IPS-20b (cell line): ENCODE results near the gene COL25A1.
"Not testable (repeated sequence)": the region's sequence is repeated elsewhere in the genome, so short reads cannot be mapped to it uniquely, and the experiment has no call there.

ENCODE experiments used
- H3K27ac ChIP-seq: one replicate; pipeline ENCODE4 v1.5.1; 2013; ENCODE audit warnings: low read length
- H3K27me3 ChIP-seq: 2 replicates; pipeline ENCODE4 v1.6.1; 2013; ENCODE audit warnings: mild to moderate bottlenecking, low read length, inconsistent platforms; ENCODE audit not compliant: insufficient read depth
- H3K36me3 ChIP-seq: 2 replicates; pipeline ENCODE4 v1.6.1; 2013; ENCODE audit warnings: low read depth, mild to moderate bottlenecking, inconsistent platforms, low read length, moderate library complexity; ENCODE audit not compliant: insufficient read depth
- H3K4me1 ChIP-seq: 2 replicates; pipeline ENCODE4 v1.6.1; 2013; ENCODE audit warnings: mild to moderate bottlenecking, control low read depth, inconsistent platforms, low read length, moderate library complexity; ENCODE audit not compliant: insufficient read depth
- H3K4me3 ChIP-seq: 2 replicates; pipeline ENCODE4 v1.5.1; 2013; ENCODE audit warnings: mild to moderate bottlenecking, low read length, inconsistent platforms
- H3K9ac ChIP-seq: 2 replicates; pipeline ENCODE4 v1.6.1; 2013; ENCODE audit warnings: low read depth, mild to moderate bottlenecking, inconsistent platforms, low read length, moderate library complexity
- H3K9me3 ChIP-seq: 2 replicates; pipeline ENCODE4 v1.6.1; 2013; ENCODE audit warnings: mild to moderate bottlenecking, low read depth, low read length, inconsistent platforms; ENCODE audit not compliant: insufficient read depth

COL25A1 gene

GRCh38 chr4:109146499-109146898 lies 156.0 kb downstream of the COL25A1 start:
- no peak overlapping the region for H3K9ac ChIP-seq
- H3K27ac ChIP-seq, result no peak overlapping the region
- no peaks in the 10 kb centered on the region; the same call in 1 of the 2 replicates for H3K9me3 ChIP-seq
- peaks cover 5% of the 10 kb centered on the region; the same call in 1 of the 2 replicates for H3K4me1 ChIP-seq
- H3K27me3 ChIP-seq, result no peaks in the 10 kb centered on the region
- no peak overlapping the region for H3K4me3 ChIP-seq
- no peaks in the 10 kb centered on the region for H3K36me3 ChIP-seq

GRCh38 chr4:109138125-109138524 lies 164.3 kb downstream of the COL25A1 start:
- H3K36me3 ChIP-seq, H3K9ac ChIP-seq, H3K4me1 ChIP-seq, H3K27ac ChIP-seq, H3K9me3 ChIP-seq, H3K27me3 ChIP-seq, H3K4me3 ChIP-seq: not testable (repeated sequence)

GRCh38 chr4:109134921-109135320 lies 167.5 kb downstream of the COL25A1 start:
- H3K9ac ChIP-seq, result no peak overlapping the region
- H3K36me3 ChIP-seq, result no peaks in the 10 kb centered on the region
- no peaks in the 10 kb centered on the region for H3K27me3 ChIP-seq
- H3K27ac ChIP-seq, result no peak overlapping the region
- H3K9me3 ChIP-seq, result no peaks in the 10 kb centered on the region
- no peak overlapping the region for H3K4me3 ChIP-seq
- H3K4me1 ChIP-seq, result no peaks in the 10 kb centered on the region

GRCh38 chr4:109134268-109134667 lies 168.2 kb downstream of the COL25A1 start:
- H3K4me3 ChIP-seq, result no peak overlapping the region
- H3K36me3 ChIP-seq, result no peaks in the 10 kb centered on the region
- no peak overlapping the region for H3K9ac ChIP-seq
- no peaks in the 10 kb centered on the region for H3K9me3 ChIP-seq
- H3K27ac ChIP-seq, result no peak overlapping the region
- no peaks in the 10 kb centered on the region for H3K4me1 ChIP-seq
- no peaks in the 10 kb centered on the region for H3K27me3 ChIP-seq

GRCh38 chr4:109131559-109131958 lies 170.9 kb downstream of the COL25A1 start:
- Histone ChIP-seq H3K4me3 (no peak overlapping the region), H3K4me1 (no peaks in the 10 kb centered on the region), H3K36me3 (no peaks in the 10 kb centered on the region), H3K9ac (no peak overlapping the region), H3K9me3 (no peaks in the 10 kb centered on the region), H3K27ac (no peak overlapping the region), H3K27me3 (no peaks in the 10 kb centered on the region)

GRCh38 chr4:109128589-109128988 lies 173.9 kb downstream of the COL25A1 start:
- peaks cover 6% of the 10 kb centered on the region; the same call in 1 of the 2 replicates for H3K4me1 ChIP-seq
- no peak overlapping the region for H3K4me3 ChIP-seq
- no peaks in the 10 kb centered on the region for H3K9me3 ChIP-seq
- no peaks in the 10 kb centered on the region for H3K27me3 ChIP-seq
- no peak overlapping the region for H3K9ac ChIP-seq
- H3K36me3 ChIP-seq, result no peaks in the 10 kb centered on the region
- H3K27ac ChIP-seq, result no peak overlapping the region

- Histone ChIP-seq H3K9me3 (no peaks in the 10 kb centered on the region), H3K27ac (no peak overlapping the region), H3K4me1 (peaks cover 6% of the 10 kb centered on the region; the same call in 1 of the 2 replicates), H3K36me3 (no peaks in the 10 kb centered on the region), H3K4me3 (no peak overlapping the region), H3K9ac (no peak overlapping the region), H3K27me3 (no peaks in the 10 kb centered on the region)
Measured at GRCh38 chr4:109127866-109128265, 174.6 kb downstream of the COL25A1 start.

- Histone ChIP-seq H3K4me1 (peaks cover 6% of the 10 kb centered on the region; the same call in 1 of the 2 replicates), H3K4me3 (no peak overlapping the region), H3K27ac (no peak overlapping the region), H3K9me3 (no peaks in the 10 kb centered on the region), H3K9ac (no peak overlapping the region), H3K27me3 (no peaks in the 10 kb centered on the region), H3K36me3 (no peaks in the 10 kb centered on the region)
Measured at GRCh38 chr4:109126856-109127255, 175.6 kb downstream of the COL25A1 start.

GRCh38 chr4:109125084-109125483 lies 177.4 kb downstream of the COL25A1 start:
- Histone ChIP-seq H3K4me1 (peaks cover 6% of the 10 kb centered on the region; the same call in 1 of the 2 replicates), H3K9me3 (no peaks in the 10 kb centered on the region), H3K9ac (no peak overlapping the region), H3K27me3 (no peaks in the 10 kb centered on the region), H3K4me3 (no peak overlapping the region), H3K36me3 (no peaks in the 10 kb centered on the region), H3K27ac (no peak overlapping the region)

- no peaks in the 10 kb centered on the region for H3K36me3 ChIP-seq
- H3K27me3 ChIP-seq, result no peaks in the 10 kb centered on the region
- H3K4me1 ChIP-seq, result peaks cover 6% of the 10 kb centered on the region; the same call in 1 of the 2 replicates
- no peaks in the 10 kb centered on the region for H3K9me3 ChIP-seq
- no peak overlapping the region for H3K4me3 ChIP-seq
- no peak overlapping the region for H3K27ac ChIP-seq
- H3K9ac ChIP-seq, result no peak overlapping the region
Measured at GRCh38 chr4:109123951-109124350, 178.5 kb downstream of the COL25A1 start.

- H3K4me1 ChIP-seq, result peaks cover 6% of the 10 kb centered on the region; the same call in 1 of the 2 replicates
- H3K9me3 ChIP-seq, result no peaks in the 10 kb centered on the region
- no peak overlapping the region for H3K27ac ChIP-seq
- no peaks in the 10 kb centered on the region for H3K27me3 ChIP-seq
- no peak overlapping the region for H3K4me3 ChIP-seq
- no peaks in the 10 kb centered on the region for H3K36me3 ChIP-seq
- H3K9ac ChIP-seq, result no peak overlapping the region
Measured at GRCh38 chr4:109121561-109121960, 180.9 kb downstream of the COL25A1 start.

GRCh38 chr4:109119852-109120251 lies 182.6 kb downstream of the COL25A1 start:
- Histone ChIP-seq H3K9me3 (no peaks in the 10 kb centered on the region), H3K36me3 (no peaks in the 10 kb centered on the region), H3K4me1 (peaks cover 2% of the 10 kb centered on the region; the same call in 1 of the 2 replicates), H3K4me3 (no peak overlapping the region), H3K27ac (no peak overlapping the region), H3K27me3 (no peaks in the 10 kb centered on the region), H3K9ac (no peak overlapping the region)
